IPS-20b (cell line): ENCODE data around the gene KRT36.

ENCODE experiments used
- H3K27ac ChIP-seq: one replicate; pipeline ENCODE4 v1.5.1; 2013; ENCODE audit warnings: low read length
- H3K27me3 ChIP-seq: 2 replicates; pipeline ENCODE4 v1.6.1; 2013; ENCODE audit warnings: mild to moderate bottlenecking, low read length, inconsistent platforms; ENCODE audit not compliant: insufficient read depth
- H3K36me3 ChIP-seq: 2 replicates; pipeline ENCODE4 v1.6.1; 2013; ENCODE audit warnings: low read depth, mild to moderate bottlenecking, inconsistent platforms, low read length, moderate library complexity; ENCODE audit not compliant: insufficient read depth
- H3K4me1 ChIP-seq: 2 replicates; pipeline ENCODE4 v1.6.1; 2013; ENCODE audit warnings: mild to moderate bottlenecking, control low read depth, inconsistent platforms, low read length, moderate library complexity; ENCODE audit not compliant: insufficient read depth
- H3K4me3 ChIP-seq: 2 replicates; pipeline ENCODE4 v1.5.1; 2013; ENCODE audit warnings: mild to moderate bottlenecking, low read length, inconsistent platforms
- H3K9ac ChIP-seq: 2 replicates; pipeline ENCODE4 v1.6.1; 2013; ENCODE audit warnings: low read depth, mild to moderate bottlenecking, inconsistent platforms, low read length, moderate library complexity
- H3K9me3 ChIP-seq: 2 replicates; pipeline ENCODE4 v1.6.1; 2013; ENCODE audit warnings: mild to moderate bottlenecking, low read depth, low read length, inconsistent platforms; ENCODE audit not compliant: insufficient read depth

KRT36 gene

GRCh38 chr17:41519501-41520224 lies 30.0 kb upstream of the KRT36 start:
- Histone ChIP-seq H3K27me3 (no peaks in the 10 kb centered on the region), H3K27ac (no peak overlapping the region), H3K36me3 (peaks cover 20% of the 10 kb centered on the region), H3K4me1 (peaks cover 5% of the 10 kb centered on the region; the same call in 1 of the 2 replicates), H3K4me3 (no peak overlapping the region), H3K9ac (no peak overlapping the region), H3K9me3 (no peaks in the 10 kb centered on the region)

GRCh38 chr17:41518789-41519449 lies 29.2 kb upstream of the KRT36 start, which contains the start of gene KRT15:
Gene KRT15, minus strand, starts transcription at chr17:41518890. Its CDS starts 63 bp downstream, at chr17:41518827.
- H3K27ac ChIP-seq, result no peak within 1 kb of the TSS

DNA sequence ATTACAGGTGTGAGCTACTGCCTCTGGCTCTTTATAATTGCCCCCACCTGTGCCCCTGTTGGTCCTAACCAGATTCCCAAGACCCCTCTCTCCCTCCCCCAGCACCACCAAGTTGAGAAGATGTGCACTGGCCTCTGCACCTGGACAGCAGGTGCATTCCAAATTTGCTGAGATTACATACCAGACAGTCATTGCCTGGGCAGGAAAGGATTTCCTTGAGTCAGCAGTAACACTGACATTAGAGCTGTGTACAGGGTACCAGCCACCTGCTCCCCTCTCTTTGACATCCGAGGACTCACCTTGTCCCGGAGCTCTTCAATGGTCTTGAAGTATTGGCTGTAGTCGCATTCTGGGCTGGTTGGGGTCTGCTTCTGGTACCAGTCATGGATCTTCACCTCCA lies 28.3 kb upstream of the KRT36 start:
- Histone ChIP-seq H3K9me3 (no peaks in the 10 kb centered on the region), H3K36me3 (peaks cover 4% of the 10 kb centered on the region), H3K4me1 (peaks cover 5% of the 10 kb centered on the region; the same call in 1 of the 2 replicates), H3K9ac (no peak overlapping the region), H3K4me3 (no peak overlapping the region), H3K27ac (no peak overlapping the region), H3K27me3 (no peaks in the 10 kb centered on the region)

More at GRCh38 chr17:41518789-41519449, 29.2 kb upstream of the KRT36 start, which contains the start of gene KRT15:
- Histone ChIP-seq H3K36me3 (peaks cover 13% of the 10 kb centered on the region), H3K27me3 (no peaks in the 10 kb centered on the region), H3K9ac (no peak within 1 kb of the TSS), H3K4me3 (no peak within 1 kb of the TSS), H3K9me3 (no peaks in the 10 kb centered on the region), H3K4me1 (peaks cover 5% of the 10 kb centered on the region; the same call in 1 of the 2 replicates)

DNA sequence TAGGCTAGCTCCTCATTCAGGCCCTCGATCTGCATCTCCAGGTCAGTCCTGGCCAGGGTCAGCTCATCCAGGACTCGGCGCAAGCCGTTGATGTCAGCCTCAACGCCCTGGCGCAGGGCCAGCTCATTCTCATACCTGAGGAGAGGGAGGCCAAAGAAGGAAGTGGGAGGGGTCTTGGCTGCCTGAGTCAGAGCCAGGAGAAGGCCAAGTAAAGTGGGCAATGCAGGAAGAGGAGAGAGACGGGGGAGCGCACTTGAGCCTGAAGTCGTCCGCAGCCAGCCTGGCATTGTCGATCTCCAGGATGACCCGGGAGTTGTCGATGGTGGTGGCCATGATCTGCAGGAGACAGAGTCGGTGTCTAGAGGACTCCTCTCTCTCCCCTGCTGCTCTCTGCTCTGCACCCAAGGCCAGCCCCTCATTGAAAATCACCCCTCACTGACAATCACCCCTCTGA lies 27.1 kb upstream of the KRT36 start:
- Histone ChIP-seq H3K36me3 (no peaks in the 10 kb centered on the region), H3K4me3 (no peak overlapping the region), H3K27ac (no peak overlapping the region), H3K27me3 (no peaks in the 10 kb centered on the region), H3K9ac (no peak overlapping the region), H3K9me3 (no peaks in the 10 kb centered on the region), H3K4me1 (no peaks in the 10 kb centered on the region; the same call in 1 of the 2 replicates)

DNA sequence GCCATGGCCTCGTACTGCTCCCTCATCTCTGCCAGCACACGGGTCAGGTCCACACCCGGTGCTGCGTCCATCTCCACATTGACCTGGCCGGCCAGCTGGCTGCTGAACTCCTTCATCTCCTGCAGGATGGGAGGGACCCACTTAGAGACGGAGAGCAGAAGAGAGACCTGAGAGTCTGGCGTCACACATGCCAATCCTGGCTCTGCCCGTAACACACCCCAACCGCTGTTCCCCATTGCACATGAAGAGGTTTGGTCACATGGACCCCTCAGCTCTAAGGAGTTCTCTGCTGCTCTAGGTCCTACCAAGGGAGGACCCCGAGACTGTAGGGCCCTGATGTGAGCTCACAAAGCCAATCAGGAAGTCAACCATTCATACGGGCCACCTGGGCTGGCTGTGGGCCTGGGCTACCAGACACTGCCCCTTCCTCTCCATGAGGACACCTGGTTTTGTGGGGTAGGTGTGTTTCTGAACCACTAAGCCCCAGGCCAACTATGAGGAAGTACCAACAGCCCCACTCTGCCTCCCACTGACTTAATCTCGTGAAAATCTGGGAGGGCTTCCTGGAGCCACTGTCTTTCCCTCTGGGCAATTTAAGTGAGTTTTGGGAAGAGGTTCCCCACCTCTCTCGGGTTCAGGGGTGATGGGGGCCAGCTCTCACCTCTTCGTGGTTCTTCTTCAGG lies 26.6 kb upstream of the KRT36 start:
- H3K9ac ChIP-seq, result no peak overlapping the region

DNA sequence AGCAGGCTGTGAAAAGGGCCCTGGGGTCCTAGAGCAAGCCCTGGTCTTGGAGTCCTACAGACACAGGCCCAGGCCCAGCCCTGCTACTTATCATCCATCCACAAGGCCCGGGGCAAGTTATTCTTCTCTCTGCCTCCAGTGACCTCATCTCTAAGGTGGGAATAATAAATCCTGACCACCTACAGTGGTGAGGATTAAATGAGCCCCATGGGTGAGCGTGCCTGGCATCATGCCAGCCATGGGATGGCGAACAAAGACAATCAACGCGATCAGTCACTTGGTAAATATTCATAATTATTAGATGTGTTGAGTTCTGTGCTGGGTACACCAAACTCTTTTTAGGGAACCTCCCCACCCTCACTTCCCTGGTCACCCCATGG lies 23.4 kb upstream of the KRT36 start:
- Histone ChIP-seq H3K4me1 (peaks cover 11% of the 10 kb centered on the region), H3K4me3 (no peak overlapping the region), H3K9me3 (no peaks in the 10 kb centered on the region), H3K36me3 (no peaks in the 10 kb centered on the region), H3K27ac (no peak overlapping the region), H3K27me3 (no peaks in the 10 kb centered on the region), H3K9ac (no peak overlapping the region)

More for the DNA sequence above, 26.6 kb upstream of the KRT36 start:
- Histone ChIP-seq H3K9me3 (no peaks in the 10 kb centered on the region), H3K27me3 (no peaks in the 10 kb centered on the region), H3K36me3 (no peaks in the 10 kb centered on the region), H3K4me1 (no peaks in the 10 kb centered on the region), H3K4me3 (no peak overlapping the region), H3K27ac (no peak overlapping the region)

GRCh38 chr17:41512546-41513167 lies 22.9 kb upstream of the KRT36 start:
- Histone ChIP-seq H3K9ac (no peak overlapping the region), H3K9me3 (no peaks in the 10 kb centered on the region), H3K4me1 (peaks cover 11% of the 10 kb centered on the region), H3K27me3 (no peaks in the 10 kb centered on the region), H3K27ac (no peak overlapping the region), H3K4me3 (no peak overlapping the region), H3K36me3 (no peaks in the 10 kb centered on the region)

DNA sequence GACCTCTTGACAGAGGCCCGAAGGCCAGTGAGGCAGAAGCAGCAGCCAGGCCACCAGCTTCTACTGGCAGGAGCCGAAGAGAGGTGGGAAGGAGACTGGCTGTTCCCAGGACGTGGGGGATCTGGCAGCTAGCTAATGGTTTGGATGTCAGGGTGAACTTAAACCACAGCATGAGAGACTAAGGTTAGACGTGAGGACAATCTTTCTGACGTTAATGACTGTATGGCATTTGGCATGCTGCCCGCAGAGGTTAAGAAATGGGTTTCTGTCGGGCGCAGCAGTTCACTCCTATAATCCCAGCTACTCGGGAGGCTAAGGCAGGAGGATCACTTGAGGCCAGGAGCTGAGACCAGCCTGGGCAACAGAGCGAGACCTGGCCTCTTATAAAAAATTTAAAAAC lies 22.0 kb upstream of the KRT36 start:
- Histone ChIP-seq H3K9me3 (no peaks in the 10 kb centered on the region), H3K4me1 (peaks cover 11% of the 10 kb centered on the region), H3K4me3 (no peak overlapping the region), H3K36me3 (no peaks in the 10 kb centered on the region), H3K27me3 (no peaks in the 10 kb centered on the region), H3K27ac (no peak overlapping the region), H3K9ac (no peak overlapping the region)

GRCh38 chr17:41511116-41511515 lies 21.4 kb upstream of the KRT36 start:
- Histone ChIP-seq H3K27ac (no peak overlapping the region), H3K36me3 (no peaks in the 10 kb centered on the region), H3K9me3 (no peaks in the 10 kb centered on the region), H3K27me3 (no peaks in the 10 kb centered on the region), H3K9ac (no peak overlapping the region), H3K4me3 (no peak overlapping the region), H3K4me1 (peaks cover 11% of the 10 kb centered on the region)

- no peak overlapping the region for H3K9ac ChIP-seq
- H3K9me3 ChIP-seq, result no peaks in the 10 kb centered on the region
- no peak overlapping the region for H3K27ac ChIP-seq
- no peaks in the 10 kb centered on the region for H3K27me3 ChIP-seq
- H3K4me1 ChIP-seq, result peaks cover 11% of the 10 kb centered on the region
- no peaks in the 10 kb centered on the region for H3K36me3 ChIP-seq
- no peak overlapping the region for H3K4me3 ChIP-seq
These were observed 20.7 kb upstream of the KRT36 start for GRCh38 chr17:41510251-41511065.
